NCI-H526 treated with DMSO at 0.1 percent for 48 hours (cell line): ENCODE measurements around the gene MICALL1.

Source experiments
- DNase-seq: peaks from one replicate; lab custom pipeline; 2025; lab: John Stamatoyannopoulos, UW

MICALL1 gene

DNA sequence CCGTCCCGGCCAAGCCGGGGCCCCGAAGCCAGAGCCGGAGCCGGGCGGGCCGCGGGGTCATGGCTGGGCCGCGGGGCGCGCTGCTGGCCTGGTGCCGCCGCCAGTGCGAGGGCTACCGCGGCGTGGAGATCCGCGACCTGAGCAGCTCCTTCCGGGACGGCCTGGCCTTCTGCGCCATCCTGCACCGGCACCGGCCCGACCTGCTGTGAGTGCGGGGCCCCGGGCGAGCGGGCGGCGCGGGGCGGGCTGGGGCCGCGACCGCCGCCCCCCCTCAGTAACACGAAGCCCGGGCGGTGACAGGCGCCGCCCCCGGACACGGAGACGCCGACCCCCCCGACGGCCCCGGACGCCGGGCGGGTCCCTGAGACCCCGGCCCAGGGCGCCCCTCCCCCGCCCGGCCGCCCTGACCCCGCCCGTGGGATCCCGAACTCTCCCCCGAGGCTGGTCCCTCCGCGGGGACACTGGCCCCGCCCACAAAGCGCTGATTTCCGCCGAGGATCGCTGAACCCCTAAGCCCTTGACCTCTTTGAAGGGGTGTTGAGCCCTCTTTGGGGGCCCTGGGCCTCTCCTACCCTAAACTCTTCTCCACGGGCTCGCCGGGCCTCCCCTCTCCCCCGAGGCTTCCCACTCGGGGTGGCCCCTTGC, 389 bp downstream of the MICALL1 start:
- DNase-seq, result no peak

DNA sequence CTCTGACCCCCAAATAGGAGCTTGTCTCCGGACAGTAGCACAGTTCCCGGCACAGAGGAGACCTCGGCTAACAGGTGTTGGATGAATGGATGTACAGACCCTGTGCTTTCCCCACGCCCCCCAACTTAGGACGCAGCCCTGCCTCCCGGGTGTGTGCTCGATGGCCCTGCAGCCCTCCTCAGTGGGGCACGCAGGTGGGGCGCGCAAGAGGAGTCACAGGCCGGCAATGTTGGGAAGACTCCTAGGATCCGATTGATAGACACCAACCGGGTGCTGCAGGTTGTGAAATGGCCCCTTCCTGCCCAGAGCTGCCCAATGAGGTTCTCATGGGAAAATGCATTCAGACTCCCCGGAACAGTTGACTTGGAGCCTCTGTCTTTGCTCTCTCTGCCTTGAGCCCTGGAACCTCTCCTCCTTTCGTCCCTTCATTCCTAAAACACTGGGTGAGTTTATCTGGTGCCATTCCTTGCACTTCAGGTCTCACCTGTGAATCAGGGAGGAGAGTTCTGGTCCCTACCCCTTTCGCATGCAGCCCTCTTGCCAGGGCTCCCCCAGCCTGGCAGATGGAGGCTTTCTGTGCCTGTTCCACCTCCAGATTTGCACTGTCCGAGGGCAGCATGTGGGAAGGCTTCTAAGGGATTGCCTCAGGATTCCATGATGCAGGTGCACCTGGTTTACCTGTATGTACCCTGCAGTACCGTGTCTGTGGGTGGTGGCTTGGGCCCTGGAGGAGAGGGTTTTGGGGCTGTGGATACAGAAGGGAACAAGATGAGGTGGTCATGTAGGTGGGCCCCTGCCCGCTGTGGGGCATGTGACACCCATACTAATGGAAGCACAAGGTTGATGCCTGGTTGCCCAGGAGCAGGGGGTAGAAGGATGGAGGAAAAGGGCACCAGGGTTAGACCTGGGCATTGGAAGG, 1.2 kb downstream of the MICALL1 start:
- no peak for DNase-seq

DNA sequence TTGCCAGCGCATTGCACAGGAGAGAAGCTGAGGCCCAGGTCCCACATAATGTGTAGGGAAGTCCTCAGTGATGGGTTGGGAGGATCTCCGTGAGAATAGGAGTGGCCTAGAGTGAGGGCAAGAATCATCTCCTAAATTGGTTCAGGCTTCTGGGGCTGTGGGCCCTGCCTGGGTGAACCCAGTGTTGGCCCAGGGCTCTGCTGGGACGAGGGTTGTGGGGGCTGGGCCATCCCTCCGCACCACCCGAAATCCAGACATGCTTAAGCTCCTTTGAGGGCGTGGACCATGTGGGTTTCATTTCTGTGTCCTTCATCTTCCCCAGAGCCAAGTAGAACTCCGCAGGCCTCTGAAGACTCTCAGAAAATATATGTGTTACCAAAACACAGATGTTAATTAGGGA, 3.7 kb downstream of the MICALL1 start:
- DNase-seq, result no peak

DNA sequence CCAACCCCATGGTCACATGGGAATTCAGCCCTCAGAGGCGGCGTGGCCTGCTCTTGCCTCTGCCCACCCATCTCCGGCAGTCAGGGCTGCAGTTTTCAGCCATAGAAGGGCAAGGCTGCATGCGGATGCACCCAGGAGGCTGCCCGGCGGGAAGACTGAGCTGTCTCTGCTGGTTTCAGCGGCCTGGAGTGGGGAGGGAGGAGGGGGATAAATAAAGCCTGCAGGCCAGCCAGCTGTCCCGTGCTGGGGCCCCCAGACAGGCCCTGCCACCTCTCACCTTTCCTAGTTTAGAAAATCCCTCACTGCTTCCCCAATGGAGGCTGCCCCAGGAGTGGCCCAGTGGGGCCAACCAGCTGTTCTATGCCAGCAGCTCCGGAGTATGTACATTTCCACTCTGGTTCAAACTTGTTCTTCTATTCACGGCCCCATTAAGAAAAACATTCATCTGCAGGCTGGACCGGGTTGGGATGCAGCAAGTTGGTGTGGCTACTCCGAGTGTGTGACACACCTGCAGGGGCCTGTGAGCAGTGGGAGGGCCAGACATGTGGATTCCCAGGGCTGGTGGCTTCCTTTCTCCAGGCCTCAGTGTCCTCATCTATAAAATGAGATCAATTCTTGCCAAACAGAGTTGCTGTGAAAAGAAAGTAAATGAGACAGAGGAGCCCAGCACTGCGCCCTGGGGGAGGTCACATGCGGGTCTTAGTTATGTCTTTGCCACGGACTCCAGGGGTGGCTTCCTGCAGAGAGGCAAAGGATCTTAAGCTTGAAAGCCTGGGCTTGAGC, 5.0 kb downstream of the MICALL1 start:
- no peak for DNase-seq

DNA sequence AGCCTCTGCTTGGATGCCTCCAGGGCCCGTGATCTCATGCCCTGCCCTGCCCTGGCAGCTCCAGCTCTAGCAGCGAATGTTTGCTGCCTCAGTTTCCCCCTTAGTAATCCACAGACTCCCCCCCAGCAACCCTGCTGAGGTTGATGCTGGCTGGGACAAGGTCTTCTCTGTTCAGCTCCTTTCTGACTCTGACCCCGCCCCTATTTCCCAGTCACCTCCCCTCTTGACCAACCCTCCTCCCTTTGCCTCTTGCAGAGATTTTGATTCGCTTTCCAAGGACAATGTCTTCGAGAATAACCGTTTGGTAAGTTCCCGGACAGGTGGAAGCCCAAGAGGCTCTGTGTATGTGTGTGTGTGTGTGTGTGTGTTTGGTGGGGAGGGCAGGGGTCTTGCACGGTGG, 5.6 kb downstream of the MICALL1 start:
- no peak for DNase-seq

DNA sequence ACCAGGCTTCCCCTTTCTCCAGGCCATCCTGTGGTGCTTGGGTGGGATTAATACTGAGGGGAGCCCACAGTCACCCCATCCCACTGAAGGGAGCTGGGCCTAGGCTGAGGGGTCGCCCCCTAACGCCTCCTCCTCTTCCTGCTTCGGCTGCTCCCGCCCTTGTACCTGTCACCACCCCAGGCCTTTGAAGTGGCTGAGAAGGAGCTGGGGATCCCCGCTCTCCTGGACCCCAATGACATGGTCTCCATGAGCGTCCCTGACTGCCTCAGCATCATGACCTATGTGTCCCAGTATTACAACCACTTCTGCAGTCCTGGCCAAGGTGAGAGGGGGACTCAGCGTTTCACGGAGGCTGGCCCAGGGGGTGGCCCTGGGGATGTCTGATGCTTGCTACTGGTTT, 6.1 kb downstream of the MICALL1 start:
- no peak for DNase-seq

DNA sequence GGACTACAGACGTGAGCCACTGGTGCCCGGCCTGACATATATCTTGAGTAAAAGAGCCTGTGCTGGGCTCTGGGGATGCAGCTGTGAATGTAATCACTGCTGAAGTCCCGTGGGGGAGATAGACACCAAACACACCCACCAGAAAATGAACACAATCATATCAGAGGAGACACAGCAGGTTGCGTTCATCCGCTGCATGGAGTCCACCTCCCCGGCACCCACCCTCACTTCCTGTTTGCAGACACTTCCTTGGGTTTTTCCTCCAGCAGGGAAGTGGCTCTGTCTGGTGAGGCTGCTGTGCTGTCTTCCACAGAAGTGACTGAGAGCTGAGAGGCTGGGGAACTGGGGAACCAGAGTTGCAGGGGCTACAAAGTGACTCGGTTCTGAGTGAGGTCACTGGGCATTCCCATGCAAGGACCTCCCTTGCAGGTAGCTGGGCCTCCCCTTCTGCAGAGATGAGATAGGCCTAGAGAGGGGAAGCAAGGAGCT, 7.2 kb downstream of the MICALL1 start:
- DNase-seq, result no peak

DNA sequence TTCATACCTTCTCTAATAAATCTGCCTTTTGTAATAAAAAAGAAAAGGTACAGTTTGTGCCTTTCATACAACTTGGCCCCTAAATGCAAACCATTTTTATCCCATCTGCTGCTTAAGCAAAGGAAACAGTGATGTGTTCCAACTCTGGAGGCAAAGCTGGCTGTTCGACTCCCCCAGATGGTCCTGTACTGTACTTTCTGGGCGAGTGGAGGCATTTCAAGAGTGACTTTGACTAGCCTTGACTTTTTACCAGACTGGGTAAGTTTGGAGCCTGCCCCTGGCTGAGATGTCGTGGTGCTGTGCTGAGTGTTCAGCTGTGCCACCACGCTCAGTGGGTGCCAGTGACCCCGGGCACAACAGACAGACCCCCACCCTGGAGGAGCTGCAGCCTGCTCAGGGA, 10.2 kb downstream of the MICALL1 start:
- no peak for DNase-seq

DNA sequence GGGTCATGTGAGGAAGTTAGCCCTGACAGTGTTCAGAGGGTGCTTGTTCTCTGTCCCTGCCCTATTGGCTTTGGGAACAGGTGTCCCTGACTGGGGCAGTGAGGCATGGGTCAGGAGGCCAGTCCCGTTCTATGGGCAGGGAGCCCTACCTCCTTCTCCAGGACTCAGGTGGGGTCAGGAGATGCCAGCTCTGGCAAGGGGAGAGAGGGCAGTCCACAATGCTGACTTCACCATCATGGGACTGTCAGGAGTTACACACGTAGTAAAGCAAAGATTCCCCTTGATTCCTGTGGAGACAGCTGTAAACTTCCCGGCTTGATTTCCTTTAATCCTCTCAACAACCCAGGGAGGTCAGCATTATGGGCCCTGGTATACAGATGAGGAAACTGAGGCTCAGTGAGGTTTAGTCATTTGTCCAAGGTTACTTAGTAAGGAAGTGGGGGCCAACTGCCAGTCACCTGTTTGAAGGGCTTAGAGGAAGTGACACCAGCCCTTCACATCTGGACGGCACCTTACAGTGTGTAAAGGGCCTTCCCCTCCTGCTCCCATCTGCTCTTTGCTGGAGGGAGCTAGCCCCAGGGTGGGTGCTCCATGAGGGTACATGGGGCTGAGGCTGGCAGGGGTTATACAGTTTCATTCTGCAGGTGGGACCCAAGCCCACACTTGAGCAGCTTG, 11.9 kb downstream of the MICALL1 start:
- no peak for DNase-seq

DNA sequence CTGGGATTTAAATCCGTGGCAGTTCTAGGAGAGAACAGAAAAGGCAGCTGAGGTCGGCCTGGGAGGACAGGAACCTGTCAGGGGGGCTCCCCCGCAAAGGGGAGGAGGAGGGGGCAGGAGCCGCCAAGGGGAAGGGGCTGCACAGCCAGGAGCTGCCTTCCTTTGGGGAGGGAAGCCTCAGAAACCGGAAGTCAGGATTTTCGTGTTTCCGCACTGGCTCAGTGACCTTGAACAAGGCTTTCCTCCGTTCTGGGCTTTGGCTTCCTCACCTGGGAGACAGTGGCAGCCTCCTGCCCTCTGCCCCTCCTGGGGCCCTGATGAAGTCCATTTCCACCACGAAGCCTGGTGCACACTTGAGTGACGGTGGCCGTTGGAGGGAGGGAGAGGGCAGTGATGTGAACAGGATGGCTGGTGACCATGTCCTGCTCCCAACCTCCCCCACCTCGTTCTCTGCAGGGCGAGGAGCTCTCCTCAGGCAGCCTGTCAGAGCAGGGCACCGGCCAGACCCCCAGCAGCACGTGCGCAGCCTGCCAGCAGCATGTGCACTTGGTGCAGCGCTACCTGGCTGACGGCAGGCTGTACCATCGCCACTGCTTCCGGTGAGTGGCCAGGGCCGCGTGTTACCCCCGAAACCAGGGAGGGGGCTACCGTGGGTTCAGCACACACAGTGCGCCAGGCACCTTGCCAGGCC, 12.6 kb downstream of the MICALL1 start:
- DNase-seq, result no peak

DNA sequence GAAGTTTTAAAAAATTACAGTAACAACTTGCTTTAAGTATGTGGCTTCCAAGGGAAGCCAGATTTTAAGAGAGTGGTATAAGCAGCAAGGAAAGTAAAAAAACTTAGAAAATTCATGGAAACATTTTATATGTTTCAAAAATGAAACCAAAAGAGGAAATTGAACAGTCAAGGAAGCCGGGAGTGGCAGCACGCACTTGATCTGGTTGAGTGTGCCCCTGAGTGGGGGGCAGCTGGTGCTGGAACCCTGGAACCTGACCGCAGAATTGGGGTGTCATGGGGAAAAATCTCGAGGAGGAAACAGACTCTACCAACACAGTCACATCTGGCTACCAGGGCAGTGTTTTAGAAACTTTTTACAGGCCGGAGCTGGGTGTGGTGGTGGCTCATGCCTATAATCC, 14.0 kb downstream of the MICALL1 start:
- no peak for DNase-seq

DNA sequence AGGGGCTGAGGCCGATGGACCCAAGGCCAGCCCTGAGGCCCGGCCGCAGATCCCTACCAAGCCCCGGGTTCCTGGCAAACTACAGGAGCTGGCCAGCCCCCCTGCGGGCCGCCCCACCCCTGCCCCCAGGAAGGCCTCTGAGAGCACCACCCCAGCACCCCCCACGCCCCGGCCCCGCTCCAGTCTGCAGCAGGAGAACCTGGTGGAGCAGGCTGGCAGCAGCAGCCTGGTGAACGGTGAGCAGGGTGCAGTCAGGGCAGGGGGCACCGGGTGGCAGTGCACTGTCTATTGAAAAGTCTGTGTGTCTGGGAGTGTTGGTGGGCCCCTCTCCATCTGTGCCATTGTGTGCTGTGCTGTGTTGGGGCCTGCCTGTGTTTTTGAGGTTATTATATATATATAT, 16.1 kb downstream of the MICALL1 start:
- DNase-seq, result no peak

DNA sequence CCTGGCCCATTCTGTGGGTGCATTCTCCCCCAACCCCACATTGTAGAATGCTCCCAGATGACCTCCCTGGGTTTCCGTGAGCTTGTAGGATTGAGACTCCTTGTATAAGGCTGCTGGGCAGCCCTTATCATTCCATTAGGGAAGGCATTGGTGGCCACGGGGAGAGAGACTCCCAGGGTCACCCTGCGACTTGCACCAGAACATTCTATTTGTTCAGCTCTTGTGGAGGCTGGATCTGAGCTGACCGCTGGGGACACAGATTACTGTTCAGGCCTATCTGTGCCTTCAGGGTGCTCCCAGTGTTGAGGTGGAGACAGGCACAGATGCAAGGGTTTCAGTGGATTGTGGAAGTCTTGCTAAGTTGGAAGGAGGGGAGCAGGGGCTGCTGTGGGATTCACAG, 17.8 kb downstream of the MICALL1 start:
- DNase-seq, result no peak

DNA sequence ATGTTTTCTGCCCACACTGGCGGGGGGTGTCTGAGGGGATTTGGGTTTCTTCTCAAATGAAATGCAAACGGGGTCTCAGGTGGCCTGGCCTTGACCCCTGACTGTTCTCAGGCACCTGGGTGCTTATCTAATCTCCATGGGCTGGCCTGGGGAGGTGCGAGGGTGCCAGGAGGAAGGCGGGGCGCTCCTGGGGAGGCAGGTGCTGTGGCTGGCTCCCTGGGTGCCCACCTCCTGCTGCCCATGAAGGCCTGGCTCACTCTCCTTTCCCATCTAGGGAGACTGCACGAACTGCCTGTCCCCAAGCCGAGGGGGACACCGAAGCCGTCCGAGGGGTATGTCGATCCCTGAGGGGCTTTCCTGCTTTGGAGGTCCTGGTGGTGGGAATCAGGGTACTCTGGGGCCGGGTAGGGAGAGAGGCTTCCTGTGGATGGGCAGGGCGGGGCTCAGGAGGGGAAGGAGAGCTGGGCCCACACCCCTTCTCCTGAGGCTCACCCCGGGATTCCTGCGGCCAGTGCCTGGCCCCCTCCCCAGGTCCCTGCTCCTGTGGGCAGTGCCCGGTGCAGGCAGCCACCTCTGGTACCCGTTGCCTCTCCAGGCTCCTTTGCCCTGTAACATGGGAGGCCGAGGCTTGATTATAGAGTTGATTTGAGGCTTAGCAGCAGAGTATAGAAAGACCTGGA, 18.4 kb downstream of the MICALL1 start:
- DNase-seq, result no peak

DNA sequence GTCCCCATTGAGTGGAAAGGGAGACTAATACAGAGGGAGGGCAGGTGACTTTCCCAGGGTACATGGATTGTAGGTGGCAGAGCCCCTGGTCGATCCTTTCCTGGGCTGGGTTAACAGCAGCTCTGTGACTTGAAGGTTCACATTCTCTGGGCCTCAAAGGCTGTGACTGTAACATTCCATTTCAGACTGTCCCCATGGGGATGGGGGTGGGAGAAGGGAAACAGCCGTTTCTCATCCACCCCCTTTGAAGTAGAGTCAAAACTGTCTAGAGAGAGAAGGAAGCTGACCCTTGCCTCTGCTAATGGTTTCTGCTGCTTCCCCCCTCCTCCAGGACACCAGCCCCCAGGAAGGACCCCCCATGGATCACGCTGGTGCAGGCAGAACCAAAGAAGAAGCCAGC, 19.2 kb downstream of the MICALL1 start:
- DNase-seq, result no peak

DNA sequence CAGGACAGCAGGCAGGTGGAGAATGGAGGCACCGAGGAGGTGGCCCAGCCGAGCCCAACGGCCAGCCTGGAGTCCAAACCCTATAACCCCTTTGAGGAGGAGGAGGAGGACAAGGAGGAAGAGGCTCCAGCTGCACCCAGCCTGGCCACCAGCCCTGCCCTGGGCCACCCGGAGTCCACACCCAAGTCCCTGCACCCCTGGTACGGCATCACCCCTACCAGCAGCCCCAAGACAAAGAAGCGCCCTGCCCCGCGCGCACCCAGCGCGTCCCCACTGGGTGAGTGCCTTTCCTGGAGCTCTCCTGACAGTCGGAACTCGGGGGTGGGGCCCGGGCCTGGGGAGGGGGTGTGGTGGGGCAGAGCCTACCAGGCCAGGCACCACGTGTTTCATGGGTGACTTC, 19.7 kb downstream of the MICALL1 start:
- no peak for DNase-seq

DNA sequence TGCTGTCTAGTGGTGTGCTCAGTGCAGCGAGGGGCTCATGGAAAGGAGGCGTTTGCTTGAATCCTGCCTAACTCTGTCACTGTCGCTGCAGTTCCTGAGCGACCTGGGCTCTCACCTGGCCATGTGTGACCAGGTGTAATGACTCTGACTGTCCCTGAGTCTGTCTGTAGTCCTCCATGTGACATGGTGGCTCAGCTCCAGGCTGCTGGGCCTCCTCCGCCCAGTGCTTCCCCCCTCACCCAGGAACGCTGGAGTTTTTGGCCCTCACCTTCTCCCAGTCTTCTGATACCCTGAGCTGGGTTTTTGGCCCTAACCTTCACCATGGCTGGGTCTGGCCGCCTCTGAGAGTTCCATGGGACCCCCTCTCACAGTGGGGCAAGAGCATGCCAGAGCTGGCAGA, 20.3 kb downstream of the MICALL1 start:
- DNase-seq, result no peak

DNA sequence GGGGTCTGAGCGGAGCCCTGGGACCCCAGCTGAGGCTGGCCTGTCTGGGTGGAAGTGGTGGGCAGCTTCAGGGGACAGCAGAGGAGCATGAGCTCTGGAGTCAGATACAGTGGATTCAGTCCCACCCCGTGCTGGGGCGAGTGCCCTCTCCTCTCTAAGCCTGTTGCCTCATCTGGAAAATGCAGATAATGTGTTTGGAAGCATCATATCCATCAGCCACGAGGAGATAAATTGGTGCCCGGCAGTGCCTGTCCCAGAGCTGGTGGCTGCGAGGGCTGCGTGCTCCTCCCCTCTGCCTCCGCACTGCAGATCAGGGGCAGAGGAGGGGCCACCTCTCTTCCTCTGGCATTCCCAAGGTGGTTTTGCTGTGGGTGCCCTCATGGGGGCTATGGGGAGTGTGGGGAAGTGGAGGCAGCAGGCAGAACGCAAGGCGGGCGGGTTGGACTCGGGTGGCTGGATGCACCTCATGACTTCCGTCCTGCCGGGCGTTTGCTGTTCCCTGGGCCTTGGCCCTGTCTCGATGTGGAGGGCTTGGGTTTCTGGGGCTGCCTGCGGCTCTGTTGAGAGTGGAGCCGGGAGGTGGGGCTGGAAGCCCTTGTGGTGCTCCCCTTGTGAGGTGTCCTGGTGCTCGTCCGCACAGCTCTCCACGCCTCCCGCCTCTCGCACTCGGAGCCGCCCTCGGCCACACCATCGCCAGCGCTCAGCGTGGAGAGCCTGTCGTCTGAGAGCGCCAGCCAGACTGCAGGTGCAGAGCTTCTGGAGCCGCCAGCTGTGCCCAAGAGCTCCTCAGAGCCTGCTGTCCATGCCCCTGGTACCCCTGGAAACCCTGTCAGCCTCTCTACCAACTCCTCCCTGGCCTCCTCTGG, 20.9 kb downstream of the MICALL1 start:
- no peak for DNase-seq

DNA sequence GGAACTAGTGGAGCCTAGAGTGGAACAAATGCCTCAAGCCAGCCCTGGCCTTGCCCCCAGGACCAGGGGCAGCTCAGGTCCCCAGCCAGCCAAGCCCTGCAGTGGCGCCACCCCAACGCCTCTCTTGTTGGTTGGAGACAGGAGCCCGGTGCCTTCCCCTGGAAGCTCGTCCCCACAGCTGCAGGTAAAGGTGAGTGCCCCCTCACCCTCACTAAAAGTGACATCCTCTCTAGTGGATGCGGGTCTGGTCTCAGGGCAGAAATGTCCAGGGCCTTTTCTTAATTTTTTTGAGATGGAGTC, 21.5 kb downstream of the MICALL1 start:
- DNase-seq, result no peak

DNA sequence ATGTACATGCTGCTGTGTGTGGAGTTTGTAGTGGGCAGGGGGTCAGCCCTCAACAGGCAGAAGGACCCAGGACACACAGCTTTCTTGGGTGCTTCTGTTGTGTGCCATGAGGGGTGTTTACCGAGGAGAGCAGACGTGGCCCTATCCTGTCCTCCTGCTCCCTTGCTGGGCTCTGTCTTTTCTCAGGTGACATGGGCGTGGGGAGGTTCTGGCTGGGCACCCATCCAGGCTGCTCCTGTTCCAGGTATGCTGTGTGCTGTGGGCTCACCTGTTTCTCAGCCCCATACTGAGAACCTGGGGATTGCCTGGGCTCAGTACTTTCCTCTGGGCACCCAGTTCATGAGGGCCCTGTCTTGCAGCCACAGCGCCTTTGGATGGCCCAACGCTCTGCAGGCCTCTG, 23.3 kb downstream of the MICALL1 start:
- no peak for DNase-seq
